GM21825 (cell line): ENCODE results near the gene SLC24A1.
"Not testable (repeated sequence)": the region's sequence is repeated elsewhere in the genome, so short reads cannot be mapped to it uniquely, and the experiment has no call there.

Experiments used
- ATAC-seq: cut with Tn5 transposase; IDR thresholded peaks from one replicate; pipeline ENCODE4 v1.9.1; 2021; ENCODE audit warnings: mild to moderate bottlenecking, moderate library complexity; ENCODE audit not compliant: unreplicated experiment

Gene SLC24A1

DNA sequence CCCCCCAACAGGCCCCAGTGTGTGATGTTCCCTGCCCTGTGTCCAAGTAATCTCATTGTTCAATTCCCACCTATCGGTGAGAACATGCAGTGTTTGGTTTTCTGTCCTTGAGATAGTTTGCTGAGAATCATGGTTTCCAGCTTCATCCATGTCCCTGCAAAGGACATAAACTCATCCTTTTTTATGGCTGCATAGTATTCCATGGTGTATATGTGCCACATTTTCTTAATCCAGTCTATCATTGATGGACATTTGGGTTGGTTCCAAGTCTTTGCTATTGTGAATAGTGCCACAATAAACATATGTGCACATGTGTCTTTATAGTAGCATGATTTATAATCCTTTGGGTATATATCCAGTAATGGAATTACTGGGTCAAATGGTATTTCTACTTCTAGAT, 5.9 kb upstream of the SLC24A1 start:
- not testable (repeated sequence) for ATAC-seq

DNA sequence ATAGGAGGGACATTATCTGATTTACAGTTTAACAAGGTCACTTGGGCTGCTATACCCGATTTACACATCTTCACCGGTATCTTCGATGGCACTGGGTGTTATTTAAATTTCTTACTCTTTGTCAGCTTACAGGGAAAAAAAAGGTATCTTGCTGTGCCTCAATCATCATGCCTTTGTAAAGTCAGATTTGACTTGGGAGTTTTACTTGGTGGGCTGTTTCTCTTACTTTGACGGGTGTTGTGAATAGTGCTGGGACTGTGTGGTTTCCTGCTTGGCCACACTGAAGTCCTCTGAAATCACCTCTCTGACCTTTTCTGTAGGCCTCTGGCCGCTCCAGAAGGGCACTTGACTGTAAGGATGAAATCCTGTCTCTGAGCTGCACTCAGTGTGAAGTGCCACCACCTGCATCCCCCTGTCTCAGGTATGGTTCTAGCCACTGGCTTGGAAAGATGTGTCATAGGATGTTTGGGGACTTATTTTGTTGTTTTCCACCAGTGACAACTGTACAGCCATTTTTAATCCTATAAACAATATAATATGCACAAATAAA, 3.1 kb upstream of the SLC24A1 start:
- ATAC-seq = no peak

DNA sequence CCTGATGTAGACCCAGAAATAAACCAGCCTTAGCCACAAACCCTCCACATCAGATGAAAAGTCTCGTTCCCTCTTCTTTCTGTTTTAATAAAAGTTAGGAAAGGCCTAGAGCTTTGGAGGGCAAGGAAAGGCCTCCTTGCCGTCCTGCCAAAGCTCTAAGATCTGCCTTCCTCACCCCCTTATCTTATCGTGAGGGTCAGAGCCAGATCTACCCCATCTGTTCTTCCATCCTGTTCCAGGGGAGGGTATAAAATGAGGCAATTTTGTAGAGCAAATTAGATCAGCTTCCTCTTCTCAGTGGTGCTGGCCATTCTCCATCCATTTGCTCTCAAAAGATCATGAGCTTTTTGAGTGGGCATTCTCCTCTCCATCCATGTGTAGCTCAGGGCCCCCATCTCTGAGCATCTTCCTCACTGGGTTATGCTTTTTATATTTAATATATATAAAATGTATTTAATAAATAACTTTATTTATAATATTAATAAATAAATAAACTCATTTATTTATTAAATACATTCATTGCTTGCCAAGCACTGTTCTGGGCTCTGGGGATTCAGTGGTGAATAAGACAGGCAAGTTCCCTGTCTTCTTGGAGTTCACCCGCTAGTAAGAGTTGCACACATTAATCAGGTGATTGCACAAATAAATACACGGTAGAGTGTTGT, 2.0 kb upstream of the SLC24A1 start:
- ATAC-seq = no peak

DNA sequence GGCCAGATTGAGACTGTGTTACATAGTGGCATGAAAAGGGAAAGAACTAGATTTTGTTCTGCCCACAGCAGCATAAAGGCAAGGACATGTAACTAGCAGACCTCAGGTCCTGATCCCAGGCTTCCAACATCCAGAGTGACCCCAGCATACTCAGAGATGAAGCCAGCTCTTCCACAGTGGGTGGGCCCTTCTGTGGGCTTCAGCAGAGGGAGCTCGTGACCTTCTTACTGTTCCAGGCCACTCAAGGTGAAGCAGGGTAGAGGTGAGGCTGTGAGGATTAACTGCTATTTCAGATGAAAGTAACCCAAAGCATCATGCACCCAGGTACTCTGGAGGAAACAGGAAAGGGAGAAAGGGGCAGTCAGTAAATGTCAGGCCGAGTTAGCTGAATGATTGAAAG, 905 bp upstream of the SLC24A1 start:
- no peak for ATAC-seq

DNA sequence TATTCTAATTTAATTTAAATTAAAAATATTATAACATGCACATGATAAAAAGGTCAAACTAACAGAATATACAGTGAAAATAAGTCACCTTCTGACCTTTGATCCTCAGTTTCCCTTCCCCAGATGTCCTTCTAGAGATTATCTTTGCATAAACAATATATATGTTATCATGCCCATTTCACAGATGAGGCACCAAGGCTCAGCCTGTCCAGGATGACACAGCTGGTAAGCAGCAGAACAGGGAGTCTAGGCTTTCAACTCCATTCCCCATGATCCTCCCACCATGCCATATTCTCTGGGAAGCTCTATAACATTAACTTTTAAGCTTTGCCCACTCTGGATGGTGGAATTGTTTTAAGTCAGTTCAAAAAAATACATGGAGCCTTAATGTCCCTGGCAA, 1.4 kb downstream of the SLC24A1 start:
- no peak for ATAC-seq

DNA sequence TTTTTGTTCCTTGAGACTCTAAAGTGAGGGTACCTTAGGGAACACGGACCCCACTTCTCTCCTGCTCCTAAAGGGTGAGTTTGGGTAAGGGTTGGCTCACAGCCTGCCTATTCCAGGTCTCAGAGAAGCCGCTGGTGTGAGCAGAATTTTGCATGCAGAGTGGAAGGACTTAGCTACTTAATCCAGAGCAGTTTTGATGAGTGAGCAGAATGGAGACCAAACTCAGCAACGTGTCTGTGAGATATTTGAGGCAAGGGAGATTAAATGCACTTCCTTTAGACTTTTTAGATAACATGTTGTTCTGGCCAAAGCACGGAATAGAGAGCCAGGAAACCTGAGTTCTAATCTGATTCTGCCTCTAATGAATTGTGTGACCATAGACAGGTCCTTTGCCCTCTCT, 5.1 kb downstream of the SLC24A1 start:
- no peak for ATAC-seq

DNA sequence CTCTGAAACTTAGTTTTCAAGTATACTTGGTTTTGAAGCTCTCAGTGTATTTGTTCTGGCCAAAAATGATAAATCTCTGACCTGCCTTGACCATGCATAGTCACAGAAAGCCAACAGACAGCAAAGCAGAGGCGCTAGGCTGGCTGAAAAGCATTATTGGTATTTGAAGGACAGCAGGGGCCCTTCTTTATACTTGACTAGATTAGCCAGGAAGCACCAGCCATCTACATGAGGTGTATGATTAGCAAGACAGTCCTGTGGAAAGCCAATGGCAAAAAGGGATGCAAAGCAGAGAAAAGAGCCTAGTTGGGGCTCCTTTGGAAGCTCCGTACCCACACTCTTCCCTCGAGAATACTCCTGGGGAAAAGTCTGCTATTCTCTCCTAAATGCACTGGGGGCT, 7.8 kb downstream of the SLC24A1 start:
- ATAC-seq = no peak

DNA sequence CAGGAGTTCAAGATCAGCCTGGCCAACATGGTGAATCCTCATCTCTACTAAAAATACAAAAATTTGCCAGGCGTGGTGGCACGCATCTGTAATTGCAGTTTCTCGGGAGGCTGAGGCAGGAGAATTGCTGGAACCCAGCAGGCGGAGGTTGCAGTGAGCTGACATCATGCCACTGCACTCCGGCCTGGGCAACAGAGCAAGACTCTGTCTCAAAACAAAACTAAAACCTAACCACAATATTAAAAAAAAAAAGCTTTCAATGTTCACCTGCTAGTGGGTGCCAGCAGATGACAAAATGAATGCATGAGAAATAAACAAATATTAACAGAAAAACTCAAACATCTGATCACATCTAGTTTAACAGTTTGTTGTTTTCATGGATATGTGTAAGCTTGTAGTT, 9.0 kb downstream of the SLC24A1 start:
- ATAC-seq = no peak

DNA sequence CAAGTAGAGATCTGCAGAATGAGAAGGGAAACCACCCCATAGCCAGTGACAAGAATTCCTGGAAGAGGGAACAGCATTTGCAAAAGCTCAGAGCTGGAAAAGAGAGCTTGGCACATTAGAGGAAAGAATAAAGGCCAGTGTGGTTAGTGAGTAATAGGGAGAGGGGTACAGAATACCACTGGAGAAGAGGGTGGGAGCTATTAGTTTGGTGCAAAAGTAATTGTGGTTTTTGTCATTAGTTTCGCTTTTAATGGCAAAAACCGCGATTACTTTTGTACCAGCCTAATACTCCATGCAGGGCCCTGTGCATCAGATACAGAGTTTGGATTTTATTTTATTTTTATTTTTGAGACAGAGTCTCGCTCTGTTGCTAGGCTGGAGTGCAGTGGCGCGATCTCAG, 9.8 kb downstream of the SLC24A1 start:
- ATAC-seq = no peak

DNA sequence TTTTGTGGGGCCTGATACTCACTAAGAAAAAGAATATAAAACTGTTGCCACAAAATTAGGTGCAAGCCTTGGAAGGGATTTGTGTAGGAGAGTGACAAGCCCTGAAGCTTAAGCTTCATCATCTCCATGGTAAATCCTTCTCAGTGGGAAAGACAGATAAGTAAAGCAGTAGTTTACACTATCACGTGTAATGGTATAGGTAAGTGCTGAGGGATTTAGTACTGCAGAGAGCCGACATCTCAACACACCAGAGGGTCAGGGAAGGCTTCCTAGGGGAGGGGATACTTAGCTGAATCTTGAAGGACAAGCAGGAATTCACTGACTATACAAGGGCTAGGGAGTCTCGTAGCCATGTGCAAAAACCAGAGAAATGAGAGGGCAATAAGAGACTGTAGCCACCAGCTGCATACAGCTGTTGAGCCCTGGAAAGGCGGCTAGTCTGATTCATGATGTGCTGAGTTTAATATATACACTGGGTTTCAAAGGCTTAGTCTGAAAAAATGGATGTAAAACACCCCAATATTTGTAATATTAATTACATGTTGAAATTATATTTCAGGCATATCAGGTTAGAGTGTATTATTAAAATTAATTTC, 11.1 kb downstream of the SLC24A1 start:
- ATAC-seq = no peak

DNA sequence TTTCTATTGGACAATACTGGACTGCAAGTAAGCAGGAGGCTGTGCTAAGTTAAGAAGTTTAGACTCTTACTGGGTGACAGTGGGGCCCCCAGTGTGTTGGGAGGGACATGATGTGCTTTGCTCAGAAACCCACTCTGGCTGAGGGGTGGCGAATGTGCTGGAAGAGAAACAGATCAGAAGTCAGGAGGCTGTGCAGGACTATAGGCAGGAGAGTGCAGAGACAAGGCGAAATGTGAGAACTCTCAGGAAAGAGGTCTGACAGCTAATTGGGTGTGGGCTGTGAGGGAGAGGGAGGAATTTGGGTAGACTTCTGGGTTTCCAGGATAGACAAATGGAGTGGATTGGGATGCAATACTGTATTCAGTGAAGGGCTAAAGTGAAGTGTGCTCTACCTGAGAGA, 12.0 kb downstream of the SLC24A1 start:
- ATAC-seq = no peak

DNA sequence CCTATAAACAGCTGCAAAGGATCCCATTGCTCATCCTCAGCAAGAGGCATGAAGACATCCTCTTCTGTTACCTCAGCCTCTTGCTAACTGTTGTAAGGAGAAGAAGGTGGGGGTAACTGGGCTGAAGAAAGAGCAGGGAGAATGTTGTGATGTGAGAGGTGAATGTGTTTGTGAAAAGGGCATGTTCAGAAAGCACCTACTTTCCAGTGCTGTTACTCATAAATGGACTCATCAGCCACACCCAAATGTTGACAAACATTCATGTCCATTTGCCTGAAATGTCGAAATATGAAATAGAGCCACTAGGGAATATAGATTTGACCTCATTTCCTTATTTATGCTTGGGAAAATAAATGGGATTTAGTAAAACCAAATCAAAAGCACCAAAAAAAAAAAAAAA, 12.6 kb downstream of the SLC24A1 start:
- ATAC-seq = no peak

DNA sequence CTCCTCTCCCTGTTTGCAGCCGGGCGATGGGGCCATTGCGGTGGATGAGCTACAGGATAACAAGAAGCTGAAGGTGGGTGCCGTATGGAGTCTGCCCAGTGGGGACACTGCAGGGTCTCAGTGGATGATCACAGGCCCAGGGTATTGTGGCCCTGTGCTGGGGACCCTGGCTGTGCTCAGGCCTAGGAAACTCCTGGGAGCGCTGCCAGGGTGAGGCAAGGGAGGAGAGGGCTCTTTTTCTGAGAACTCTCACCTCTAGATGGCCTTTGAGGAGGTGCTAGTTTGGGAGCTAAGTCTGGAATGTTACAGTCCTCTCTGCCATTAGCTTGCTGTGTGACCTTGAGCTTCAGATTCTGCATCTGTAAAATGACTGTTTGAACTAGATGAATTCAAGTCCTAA, 16.4 kb downstream of the SLC24A1 start:
- ATAC-seq = no peak

DNA sequence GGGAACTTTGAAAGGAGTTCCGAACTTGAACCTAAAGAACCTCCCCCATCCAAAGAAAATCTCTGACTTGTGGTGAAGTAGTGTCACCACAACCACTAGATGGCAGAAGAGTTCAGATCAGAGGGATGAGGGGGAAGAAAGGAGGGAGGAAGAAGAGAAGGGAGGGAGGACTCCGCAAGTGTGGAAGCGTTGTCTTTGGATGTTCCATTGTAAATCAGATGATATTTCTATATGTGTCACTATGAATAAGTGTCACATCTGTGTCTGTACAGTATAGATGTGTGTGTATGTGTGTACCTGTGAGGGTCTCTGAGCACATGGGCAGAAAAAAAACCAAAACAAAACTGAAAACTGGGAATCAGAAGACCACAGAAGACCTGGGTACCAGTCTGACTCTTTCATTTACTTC, 16.9 kb downstream of the SLC24A1 start:
- no peak for ATAC-seq

DNA sequence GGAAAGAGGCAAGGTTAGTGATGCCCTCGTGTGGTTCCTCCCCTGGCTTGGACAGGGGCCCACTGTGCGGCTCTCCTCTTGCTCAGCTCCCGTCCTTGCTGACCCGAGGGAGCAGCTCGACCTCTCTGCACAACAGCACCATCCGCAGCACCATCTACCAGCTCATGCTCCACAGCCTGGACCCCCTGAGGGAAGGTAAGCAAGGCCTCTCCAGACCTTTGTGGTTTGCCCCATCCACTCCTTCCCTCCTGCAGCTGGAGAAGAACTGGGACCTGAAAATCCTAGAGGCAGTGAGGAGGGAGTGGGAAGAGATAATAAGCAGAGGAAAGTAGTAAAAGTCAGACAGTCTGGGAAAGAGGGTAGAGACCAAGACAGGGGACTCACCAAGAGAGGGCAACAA, 17.8 kb downstream of the SLC24A1 start:
- ATAC-seq = no peak

DNA sequence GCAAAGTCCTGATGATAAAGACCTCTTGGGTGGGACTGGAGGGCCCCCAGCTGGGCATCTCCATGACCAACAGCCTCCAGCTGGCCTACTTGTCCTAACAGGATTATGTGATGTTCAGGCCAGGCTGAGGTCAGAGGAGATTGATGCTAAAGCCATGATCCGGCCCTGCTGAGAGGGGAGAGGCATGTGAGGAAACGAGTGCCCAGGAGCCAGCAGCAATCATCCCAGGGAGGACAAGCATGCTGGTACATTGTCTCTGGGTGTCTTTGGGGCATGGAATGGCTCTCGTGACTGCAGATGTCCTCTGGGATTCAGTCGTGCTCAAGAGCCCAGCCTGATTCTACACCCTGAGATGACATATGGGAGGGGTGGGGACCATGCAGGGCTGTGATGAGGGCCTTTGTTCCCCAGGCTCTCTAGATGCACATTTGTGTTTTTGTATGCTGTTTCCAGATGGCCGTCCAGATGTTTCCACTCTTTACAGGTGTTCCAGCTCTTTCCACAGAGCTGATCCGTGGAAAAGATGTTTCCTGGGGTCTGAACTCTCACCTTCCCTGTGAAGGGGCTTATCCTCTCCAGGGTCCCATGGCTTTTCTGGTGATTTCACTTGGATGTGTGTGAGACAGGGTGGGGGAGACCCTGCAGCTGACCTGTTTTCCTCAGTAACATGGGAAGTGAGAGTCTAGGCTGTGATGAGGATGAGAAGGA, 20.2 kb downstream of the SLC24A1 start:
- ATAC-seq = no peak

DNA sequence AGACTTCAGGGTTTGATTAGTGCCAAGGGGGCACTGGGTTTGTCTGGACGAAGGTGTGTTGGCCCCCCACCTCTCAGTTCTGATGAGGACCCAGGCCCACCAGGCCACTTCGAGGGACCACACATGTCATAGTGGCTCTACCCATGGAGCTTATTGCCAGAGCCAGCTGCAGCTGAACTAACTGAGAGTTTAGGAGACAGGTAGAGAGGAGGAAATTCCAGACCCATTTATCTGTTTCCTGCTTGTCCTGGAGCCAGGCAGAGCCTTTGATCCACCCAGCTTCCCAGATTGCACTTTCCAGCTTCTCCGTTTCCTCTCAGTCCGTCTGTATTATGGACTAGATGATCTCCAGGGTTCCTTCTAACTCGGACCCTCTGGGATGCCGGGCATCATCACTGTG, 20.9 kb downstream of the SLC24A1 start:
- ATAC-seq = no peak

DNA sequence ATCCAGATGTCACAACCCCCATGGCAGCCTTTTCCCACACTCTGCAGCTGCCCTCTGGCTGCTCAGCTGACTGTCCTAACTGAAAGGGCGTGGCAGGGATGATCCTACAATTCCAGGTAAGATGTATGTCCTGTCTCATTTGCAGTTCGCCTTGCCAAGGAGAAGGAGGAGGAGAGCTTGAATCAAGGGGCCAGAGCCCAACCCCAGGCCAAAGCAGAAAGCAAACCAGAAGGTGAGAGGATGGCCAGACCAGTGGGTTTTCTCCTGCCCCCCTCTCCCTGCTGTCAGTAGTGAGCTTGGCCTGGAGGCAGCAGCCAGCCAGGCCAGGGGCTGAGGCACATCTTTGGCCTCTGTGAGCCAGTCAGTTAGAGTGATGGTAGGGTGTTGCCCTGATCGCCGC, 22.5 kb downstream of the SLC24A1 start:
- ATAC-seq = no peak

DNA sequence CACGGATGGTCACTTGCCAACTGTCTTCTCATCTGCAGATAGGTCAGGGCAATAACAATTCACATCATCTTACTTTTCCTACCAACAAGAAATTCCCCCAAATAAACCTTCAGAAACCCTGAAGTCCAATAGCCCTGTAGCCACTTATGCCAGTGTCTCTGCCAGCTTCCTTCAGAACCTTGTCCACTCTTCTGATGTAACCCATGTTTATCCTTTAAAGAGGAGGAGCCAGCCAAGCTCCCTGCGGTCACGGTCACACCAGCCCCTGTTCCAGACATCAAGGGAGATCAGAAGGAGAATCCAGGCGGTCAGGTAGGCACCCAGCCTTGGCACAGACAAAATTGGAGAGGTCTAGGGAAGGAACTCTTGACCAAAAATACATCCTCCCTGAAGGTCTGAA, 23.7 kb downstream of the SLC24A1 start:
- no peak for ATAC-seq

DNA sequence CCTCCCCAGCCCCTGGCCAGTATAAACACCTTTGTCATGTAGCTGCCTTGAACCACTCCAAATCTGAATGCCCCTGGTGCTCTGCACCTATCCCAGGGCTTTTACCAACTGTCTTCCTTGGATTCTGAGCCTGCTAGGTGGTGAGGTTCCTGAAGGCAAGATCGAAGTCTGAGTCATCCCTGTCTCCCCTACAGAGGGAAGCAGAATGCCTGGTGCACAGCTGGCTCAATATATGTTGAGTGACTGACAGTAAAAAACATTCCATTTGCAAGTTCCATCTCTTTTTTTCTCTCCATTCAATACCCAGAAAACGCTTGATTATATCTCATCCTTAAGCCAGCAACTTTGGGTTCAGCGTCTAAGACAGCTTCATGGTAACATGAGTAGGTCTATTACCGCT, 24.7 kb downstream of the SLC24A1 start:
- ATAC-seq = no peak

DNA sequence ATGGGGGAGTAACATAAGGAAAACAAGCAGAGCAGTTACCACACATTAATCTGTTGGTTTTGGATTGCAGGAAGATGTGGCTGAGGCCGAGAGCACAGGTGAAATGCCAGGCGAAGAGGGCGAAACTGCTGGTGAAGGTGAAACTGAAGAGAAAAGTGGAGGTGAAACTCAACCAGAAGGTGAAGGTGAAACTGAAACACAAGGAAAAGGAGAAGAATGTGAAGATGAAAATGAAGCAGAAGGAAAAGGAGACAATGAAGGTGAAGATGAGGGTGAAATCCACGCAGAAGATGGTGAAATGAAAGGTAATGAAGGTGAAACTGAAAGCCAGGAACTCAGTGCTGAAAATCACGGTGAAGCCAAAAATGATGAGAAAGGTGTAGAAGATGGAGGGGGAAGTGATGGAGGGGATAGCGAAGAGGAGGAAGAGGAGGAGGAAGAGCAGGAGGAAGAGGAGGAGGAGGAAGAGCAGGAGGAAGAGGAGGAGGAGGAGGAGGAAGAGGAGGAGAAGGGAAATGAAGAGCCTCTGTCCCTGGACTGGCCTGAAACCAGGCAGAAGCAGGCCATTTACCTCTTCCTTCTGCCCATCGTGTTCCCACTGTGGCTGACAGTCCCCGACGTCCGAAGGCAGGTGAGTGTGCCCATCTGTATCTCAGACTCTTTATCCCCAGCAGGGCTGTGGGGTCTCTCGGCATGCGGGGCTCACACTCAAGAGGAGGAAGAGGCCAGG, 28.7 kb downstream of the SLC24A1 start:
- no peak for ATAC-seq

DNA sequence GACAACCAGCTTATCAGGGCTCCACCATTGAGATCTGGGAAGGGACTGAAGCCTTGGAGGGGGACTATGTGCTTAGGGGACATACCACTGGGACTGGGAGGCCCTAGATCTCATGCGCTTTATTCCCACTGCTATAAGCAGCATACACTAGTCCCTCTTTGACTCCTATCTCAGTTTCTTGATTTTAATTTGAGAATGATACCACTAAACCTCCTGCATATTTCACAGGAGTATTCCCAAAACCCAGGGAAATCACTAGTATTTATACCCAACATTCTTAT, 29.2 kb downstream of the SLC24A1 start:
- no peak for ATAC-seq
